CD4-positive, alpha-beta T cell treated with Interferon gamma for 1 hour (primary cell): Measurements from ENCODE around the gene HBQ1.
A peak's percentile ranks its signal among the peaks of the same experiment; 100 is the strongest.
"Not testable (repeated sequence)": the region's sequence is repeated elsewhere in the genome, so short reads cannot be mapped to it uniquely, and the experiment has no call there.

Experiments
- DNase-seq: peaks from one replicate; pipeline ENCODE4 v3.0.0-alpha.2; 2020

The HBQ1 gene

DNA sequence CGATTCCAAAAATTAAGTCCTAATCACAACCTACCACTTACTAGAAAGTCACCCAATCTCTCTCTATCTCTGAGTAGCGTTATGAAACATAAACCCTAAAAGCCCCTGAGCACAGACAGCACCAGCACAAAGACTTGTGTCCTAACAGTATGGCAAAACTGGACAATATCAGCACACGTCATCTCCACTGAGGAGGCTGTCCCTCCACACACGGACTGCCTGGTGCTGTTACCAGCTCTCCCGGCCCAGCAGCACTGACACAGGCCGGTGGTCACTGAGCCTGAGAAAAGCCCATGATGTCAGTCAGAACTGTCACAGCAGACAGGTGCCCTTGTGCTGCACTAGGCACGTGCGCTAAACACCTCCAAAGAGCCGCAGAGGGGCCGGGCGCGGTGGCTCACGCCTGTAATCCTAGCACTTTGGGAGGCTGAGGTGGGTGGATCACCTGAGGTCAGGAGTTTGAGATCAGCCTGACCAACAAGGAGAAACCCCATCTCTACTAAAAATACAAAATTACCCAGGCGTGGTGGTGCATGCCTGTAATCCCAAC lies 31.4 kb downstream of the HBQ1 start:
- DNase-seq = not testable (repeated sequence)

GRCh38 chr16:212999-213398 lies 32.7 kb downstream of the HBQ1 start:
- DNase-seq = no peak

DNA sequence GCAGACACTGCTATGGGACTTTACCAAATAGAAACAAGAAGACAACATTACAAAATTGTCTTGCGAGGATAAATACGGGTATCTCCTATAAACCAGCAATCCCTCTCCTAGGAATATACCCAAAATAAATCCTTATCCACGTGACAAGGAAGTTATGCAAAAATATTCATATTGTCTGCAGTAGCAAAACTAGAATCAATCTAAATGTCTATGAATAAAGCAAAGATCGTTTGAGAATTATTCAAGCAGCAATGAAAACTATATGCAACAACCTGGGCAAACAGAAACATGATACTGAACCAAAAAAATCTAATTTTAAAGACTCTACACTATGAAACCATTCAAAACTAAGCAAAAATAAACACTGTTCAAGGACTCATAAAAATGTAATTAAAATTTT lies 39.8 kb downstream of the HBQ1 start:
- DNase-seq = no peak

DNA sequence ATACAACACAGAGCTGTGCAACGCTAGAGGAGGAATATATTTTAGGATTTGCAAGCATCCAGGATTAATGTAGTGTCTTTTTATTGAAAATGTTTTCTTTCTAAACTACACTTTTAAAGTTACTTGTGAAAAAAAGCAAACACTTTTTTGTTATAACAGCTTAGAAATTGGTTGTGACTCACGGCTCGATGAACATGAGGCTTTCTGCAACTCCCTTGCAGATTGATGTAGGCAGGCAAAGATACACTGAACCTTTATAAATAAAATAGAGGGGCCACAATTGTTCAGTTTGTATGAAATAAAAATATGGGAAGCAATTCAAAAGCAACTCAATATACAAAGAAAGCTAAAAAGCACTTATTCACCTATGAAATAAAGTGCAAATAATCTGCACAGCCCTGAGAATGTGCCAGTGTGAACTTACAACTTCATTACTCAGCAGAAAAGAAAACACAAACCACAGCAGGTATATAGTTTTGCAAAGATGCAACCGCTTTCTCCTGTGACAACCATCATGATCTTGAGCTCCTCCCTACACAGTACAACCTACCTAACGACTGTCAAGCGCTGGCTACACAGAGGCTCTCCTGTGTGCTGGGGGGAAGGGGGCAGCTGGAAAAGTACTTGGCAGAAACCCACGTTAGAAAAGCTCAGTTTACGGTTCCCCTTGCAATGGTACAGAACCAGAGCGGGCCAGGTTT lies 48.0 kb downstream of the HBQ1 start:
- DNase-seq = no peak

- peak; percentile 84 for DNase-seq
These were observed 48.8 kb downstream of the HBQ1 start, which contains the start of gene LUC7L for GRCh38 chr16:228852-229730. Gene LUC7L (minus strand): TSS chr16:229449. CDS start chr16:229339, 110 bp downstream.

DNA sequence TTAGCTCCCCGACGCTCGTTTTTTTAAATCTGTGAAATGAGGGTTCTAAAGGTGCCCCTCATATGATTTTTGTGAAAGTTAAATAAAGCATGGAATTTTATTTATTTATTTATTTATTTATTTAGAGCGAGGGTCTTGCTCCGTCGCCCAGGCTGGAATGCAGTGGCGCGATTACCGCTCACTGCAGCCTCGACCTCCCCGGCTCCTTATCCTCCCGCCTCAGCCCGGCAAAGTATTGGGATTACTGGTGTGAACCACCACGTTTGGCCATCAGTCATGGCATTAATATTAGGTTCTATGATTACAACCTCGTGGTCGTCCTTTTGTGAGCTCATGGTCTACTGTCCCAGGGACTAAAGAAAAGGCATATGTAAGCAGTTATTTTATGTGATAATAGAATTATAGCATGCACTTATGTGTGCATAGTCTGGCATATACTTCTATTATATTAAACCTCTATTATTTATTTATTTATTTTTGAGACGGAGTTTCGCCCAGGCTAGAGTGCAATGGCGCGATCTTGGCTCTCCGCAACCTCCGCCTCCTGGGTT lies 49.5 kb downstream of the HBQ1 start:
- DNase-seq = no peak

GRCh38 chr16:230351-230750 lies 50.1 kb downstream of the HBQ1 start:
- DNase-seq = not testable (repeated sequence)
